Measurements from ENCODE around the gene SRGAP3.

Gene SRGAP3

GRCh38 chr3:9190276-9190675 is 59.2 kb downstream of the SRGAP3 start:
- ATAC-seq, result no peak
- TF ChIP-seq ESRRG (CRISPR knock-in tag; IDR thresholded peaks at IDR 0.05) (no peak), ZNF8 (CRISPR knock-in tag; IDR thresholded peaks at IDR 0.05) (no peak), ZNF70 (CRISPR knock-in tag; IDR thresholded peaks at IDR 0.05) (no peak), CSRNP3 (CRISPR knock-in tag; IDR thresholded peaks at IDR 0.05) (no peak), ARNTL (CRISPR knock-in tag; IDR thresholded peaks at IDR 0.05; ENCODE audit: borderline replicate concordance, low read depth) (no peak), ZFP3 (CRISPR knock-in tag; IDR thresholded peaks at IDR 0.05) (no peak), GLIS3 (CRISPR knock-in tag; IDR thresholded peaks at IDR 0.05) (no peak), RARB (CRISPR knock-in tag; IDR thresholded peaks at IDR 0.05) (no peak), CSDC2 (CRISPR knock-in tag; IDR thresholded peaks at IDR 0.05) (no peak), OSR1 (CRISPR knock-in tag; IDR thresholded peaks at IDR 0.05) (no peak), PATZ1 (CRISPR knock-in tag; IDR thresholded peaks at IDR 0.05; ENCODE audit: borderline replicate concordance) (no peak), SNAI2 (CRISPR knock-in tag; IDR thresholded peaks at IDR 0.05) (no peak), ZC3H10 (CRISPR knock-in tag; IDR thresholded peaks at IDR 0.05) (no peak), ZNF565 (CRISPR knock-in tag; conservative IDR thresholded peaks at IDR 0.05; ENCODE audit: low read depth) (no peak), TSHZ2 (CRISPR knock-in tag; IDR thresholded peaks at IDR 0.05) (no peak), CREB5 (CRISPR knock-in tag; IDR thresholded peaks at IDR 0.05; ENCODE audit: low read depth) (no peak)

- no peak for ATAC-seq
- TF ChIP-seq GLIS3 (CRISPR knock-in tag; IDR thresholded peaks at IDR 0.05), result no peak
- TF ChIP-seq CSDC2 (CRISPR knock-in tag; IDR thresholded peaks at IDR 0.05), result no peak
Observed at GRCh38 chr3:9188583-9188982, 60.9 kb downstream of the SRGAP3 start.

- no peak for TF ChIP-seq TCF4 (CRISPR knock-in tag; IDR thresholded peaks at IDR 0.05; ENCODE audit: borderline replicate concordance)
- no peak for TF ChIP-seq ZFP3 (CRISPR knock-in tag; IDR thresholded peaks at IDR 0.05)
- TF ChIP-seq RARB (CRISPR knock-in tag; IDR thresholded peaks at IDR 0.05), result no peak
- no peak for TF ChIP-seq ZNF565 (CRISPR knock-in tag; conservative IDR thresholded peaks at IDR 0.05; ENCODE audit: low read depth)
- TF ChIP-seq CREB5 (CRISPR knock-in tag; IDR thresholded peaks at IDR 0.05; ENCODE audit: low read depth), result no peak
- no peak for TF ChIP-seq PATZ1 (CRISPR knock-in tag; IDR thresholded peaks at IDR 0.05; ENCODE audit: borderline replicate concordance)
Observed at GRCh38 chr3:9185701-9186100, 63.7 kb downstream of the SRGAP3 start.

GRCh38 chr3:9185046-9185445 is 64.4 kb downstream of the SRGAP3 start:
- no peak for ATAC-seq
- TF ChIP-seq POU6F1 (CRISPR knock-in tag; IDR thresholded peaks at IDR 0.05; ENCODE audit: borderline replicate concordance, low read depth), result no peak
- no peak for TF ChIP-seq ARNTL (CRISPR knock-in tag; IDR thresholded peaks at IDR 0.05; ENCODE audit: borderline replicate concordance, low read depth)
- TF ChIP-seq ZNF565 (CRISPR knock-in tag; conservative IDR thresholded peaks at IDR 0.05; ENCODE audit: low read depth), result no peak
- TF ChIP-seq CREB5 (CRISPR knock-in tag; IDR thresholded peaks at IDR 0.05; ENCODE audit: low read depth), result no peak
- TF ChIP-seq PATZ1 (CRISPR knock-in tag; IDR thresholded peaks at IDR 0.05; ENCODE audit: borderline replicate concordance), result no peak
- TF ChIP-seq ZFP3 (CRISPR knock-in tag; IDR thresholded peaks at IDR 0.05), result no peak
- TF ChIP-seq ZFP30 (CRISPR knock-in tag; IDR thresholded peaks at IDR 0.05), result no peak
- TF ChIP-seq RARB (CRISPR knock-in tag; IDR thresholded peaks at IDR 0.05), result no peak
- TF ChIP-seq ZNF70 (CRISPR knock-in tag; IDR thresholded peaks at IDR 0.05), result no peak

More at GRCh38 chr3:9185701-9186100, 63.7 kb downstream of the SRGAP3 start:
- no peak for ATAC-seq
